SU-DHL-6 (cell line): ENCODE results near the gene TEDC1.

Source experiments
- H2AFZ ChIP-seq: fragments of 200-600 bp; sonication (generic); 2 replicates; pipeline ENCODE4 v1.6.1; 2014; ENCODE audit warnings: low read depth, mild to moderate bottlenecking, moderate library complexity, mixed read lengths, antibody characterized with exemption, low read length; ENCODE audit not compliant: severe bottlenecking
- H3F3A ChIP-seq: fragments of 200-600 bp; shearing (Covaris generic); 2 replicates; pipeline ENCODE4 v1.6.0; 2016; ENCODE audit warnings: antibody characterized with exemption, mild to moderate bottlenecking; ENCODE audit not compliant: insufficient read depth
- H3K27ac ChIP-seq: fragments of 200-600 bp; sonication (generic); 2 replicates; pipeline ENCODE4 v1.5.1; 2016; ENCODE audit warnings: low read depth, mild to moderate bottlenecking, low read length, moderate library complexity, mixed read lengths
- H3K27me3 ChIP-seq: fragments of 200-600 bp; sonication (generic), shearing (Covaris generic); 2 replicates; pipeline ENCODE4 v1.6.0; 2014; ENCODE audit warnings: mild to moderate bottlenecking, low read length
- H3K36me3 ChIP-seq: fragments of 200-600 bp; sonication (generic); 2 replicates; pipeline ENCODE4 v1.6.1; 2014; ENCODE audit warnings: mild to moderate bottlenecking, low read length, mixed read lengths
- H3K4me2 ChIP-seq: fragments of 300-600, 200-600 bp; shearing (Covaris generic), sonication (generic); 2 replicates; pipeline ENCODE4 v1.6.0; 2014; ENCODE audit warnings: low read length, low read depth, mild to moderate bottlenecking; ENCODE audit not compliant: poor library complexity, severe bottlenecking
- H3K4me3 ChIP-seq: fragments of 200-600 bp; sonication (generic); 2 replicates; pipeline ENCODE4 v1.5.1; 2014; ENCODE audit warnings: antibody characterized with exemption, low read length, mild to moderate bottlenecking, mixed read lengths; ENCODE audit not compliant: insufficient read depth, poor library complexity, severe bottlenecking
- H3K79me2 ChIP-seq: fragments of 200-600 bp; sonication (generic); 2 replicates; pipeline ENCODE4 v1.6.1; 2014; ENCODE audit warnings: mild to moderate bottlenecking, low read length, moderate library complexity; ENCODE audit not compliant: insufficient read depth
- H3K9ac ChIP-seq: fragments of 200-600 bp; sonication (generic); 2 replicates; pipeline ENCODE4 v1.7.0; 2014; ENCODE audit warnings: mild to moderate bottlenecking, low read length
- H3K9me2 ChIP-seq: fragments of 200-600 bp; sonication (generic); replicated peaks from 2 replicates; pipeline ENCODE4 v1.6.1; 2014; ENCODE audit warnings: low read length; ENCODE audit not compliant: insufficient read depth
- H3K9me3 ChIP-seq: fragments of 200-600 bp; sonication (generic); 2 replicates; pipeline ENCODE4 v1.6.1; 2014; ENCODE audit warnings: low read length, mixed read lengths; ENCODE audit not compliant: insufficient read depth
- H4K20me1 ChIP-seq: fragments of 200-600 bp; sonication (generic); 2 replicates; pipeline ENCODE4 v1.6.1; 2014; ENCODE audit warnings: low read depth, mild to moderate bottlenecking, antibody characterized with exemption, low read length, moderate library complexity, mixed read lengths
- CTCF ChIP-seq: fragments of 200-600 bp; sonication (generic); IDR thresholded peaks from one replicate; pipeline ENCODE4 v1.5.1; 2017; ENCODE audit warnings: antibody characterized with exemption, mild to moderate bottlenecking, low read length, moderate library complexity; ENCODE audit not compliant: insufficient read depth, poor library complexity, severe bottlenecking
- EZH2phosphoT487 ChIP-seq: fragments of 200-600 bp; sonication (generic), shearing (Covaris generic); conservative IDR thresholded peaks from 2 replicates; pipeline ENCODE4 v1.6.1; 2018; ENCODE audit warnings: mild to moderate bottlenecking, antibody characterized with exemption, low read length, moderate library complexity, mixed read lengths

The TEDC1 gene

GRCh38 chr14:105495990-105496830 lies 5.2 kb downstream of the TEDC1 start:
- Histone ChIP-seq H4K20me1 (no peaks in the 10 kb centered on the region), H2AFZ (no peak overlapping the region), H3F3A (peaks cover 5% of the 10 kb centered on the region; the same call in 1 of the 2 replicates), H3K79me2 (no peaks in the 10 kb centered on the region), H3K4me2 (no peak overlapping the region), H3K27ac (no peak overlapping the region), H3K9ac (no peak overlapping the region), H3K4me3 (no peak overlapping the region), H3K9me2 (no peaks in the 10 kb centered on the region), H3K36me3 (no peaks in the 10 kb centered on the region), H3K9me3 (no peaks in the 10 kb centered on the region), H3K27me3 (no peaks in the 10 kb centered on the region)
- TF ChIP-seq CTCF (no peak), EZH2phosphoT487 (no peak)

GRCh38 chr14:105496831-105497591 lies 6.0 kb downstream of the TEDC1 start:
- no peaks in the 10 kb centered on the region for H4K20me1 ChIP-seq
- H3K9ac ChIP-seq = no peak overlapping the region
- no peak overlapping the region for H2AFZ ChIP-seq
- no peak overlapping the region for H3K4me3 ChIP-seq
- no peaks in the 10 kb centered on the region for H3K79me2 ChIP-seq
- H3K9me3 ChIP-seq = no peaks in the 10 kb centered on the region
- 0 out of 2 replicates have a peak, but pooled peaks cover 2% of the 10 kb centered on the region for H3F3A ChIP-seq
- H3K9me2 ChIP-seq = no peaks in the 10 kb centered on the region
- H3K27ac ChIP-seq = no peak overlapping the region
- no peaks in the 10 kb centered on the region for H3K36me3 ChIP-seq
- H3K4me2 ChIP-seq = no peak overlapping the region
- TF ChIP-seq CTCF (no peak), EZH2phosphoT487 (no peak)
- H3K27me3 ChIP-seq = no peaks in the 10 kb centered on the region

- Histone ChIP-seq H3K79me2 (no peaks in the 10 kb centered on the region), H4K20me1 (no peaks in the 10 kb centered on the region), H2AFZ (no peak overlapping the region), H3K4me3 (no peak overlapping the region), H3K27ac (no peak overlapping the region), H3K9me2 (no peaks in the 10 kb centered on the region), H3K36me3 (no peaks in the 10 kb centered on the region), H3K9ac (no peak overlapping the region), H3F3A (no peaks in the 10 kb centered on the region), H3K27me3 (no peaks in the 10 kb centered on the region), H3K9me3 (no peaks in the 10 kb centered on the region), H3K4me2 (no peak overlapping the region)
- TF ChIP-seq EZH2phosphoT487 (no peak), CTCF (no peak)
These were observed 6.8 kb downstream of the TEDC1 start for GRCh38 chr14:105497671-105498429.
